K562 (cell line): ENCODE results near the gene MLLT3. TPM values are rescaled to one million over a fixed set of nuclear protein-coding genes. Genes with fewer than 3 reads are reported as not detected.

Source experiments
- AFF4 ChIP-seq: sonication (generic); formaldehyde crosslinking; IDR thresholded peaks from 2 replicates; pipeline ENCODE4 v1.8.0; 2023; ENCODE audit warnings: mild to moderate bottlenecking, missing genetic modification reagents
- HES1 ChIP-seq: fragments of 450-650 bp; IDR thresholded peaks from 2 replicates; pipeline ENCODE4 v1.6.1; 2016; ENCODE audit warnings: low read depth, mild to moderate bottlenecking, moderate library complexity
- NRF1 ChIP-seq, 2 experiments: fragments of 450-650 bp; IDR thresholded peaks in 1 of 2; conservative IDR thresholded peaks in 1 of 2; 2 replicates each; pipeline ENCODE4 v1.6.1; 2014; ENCODE audit warnings: mild to moderate bottlenecking in 2 of 2
- SOX6 ChIP-seq: fragments of 450-650 bp; IDR thresholded peaks from 2 replicates; pipeline ENCODE4 v1.6.1; 2014; ENCODE audit warnings: mild to moderate bottlenecking
- TEAD1 ChIP-seq, 2 experiments: fragments of 450-650 bp in 1 of 2; sonication (generic) in 1 of 2; formaldehyde crosslinking; IDR thresholded peaks; 2 replicates each; pipeline versions ENCODE4 v1.4.0 to v1.8.0; 2020 to 2022; ENCODE audit warnings: mild to moderate bottlenecking in 2 of 2, missing genetic modification reagents in 1 of 2
- ZNF592 ChIP-seq: fragments of 450-650 bp; IDR thresholded peaks from 2 replicates; pipeline ENCODE4 v1.6.1; 2017; ENCODE audit warnings: antibody characterized with exemption, mild to moderate bottlenecking
- ZNF785 ChIP-seq: fragments of 250-450 bp; sonication (Bioruptor Pico); IDR thresholded peaks from 2 replicates; pipeline ENCODE4 v1.4.0; 2020; ENCODE audit warnings: mild to moderate bottlenecking
- polyA plus RNA-seq, 8 experiments: library from polyadenylated mRNA; depleted of rRNA in 4 of 8; stranded (reverse) in 5 of 8; unstranded in 3 of 8; fragments of >200 nt; fragmentation: Nextera tagmentation in 2 of 8; fragmentation: Illumina TruSeq in 1 of 8; extraction: Ambion mirVana in 2 of 8; extraction: Trizol in 1 of 8; gene quantifications; 2 replicates each; pipeline versions ENCODE4 v1.2.1 to v1.2.3, GENCODE V29; 2011 to 2014; ENCODE audit warnings: inconsistent platforms in 1 of 8, missing spikeins in 1 of 8
- total RNA-seq, 7 experiments: library from RNA; depleted of rRNA in 6 of 7; stranded (reverse); fragments of >200 nt in 6 of 7; fragmentation: Illumina TruSeq in 2 of 7; extraction: Trizol in 2 of 7; gene quantifications; 2 replicates each; pipeline versions ENCODE4 v1.2.1 to v1.2.3, GENCODE V29; 2011 to 2021; ENCODE audit warnings: low replicate concordance in 1 of 7

Gene MLLT3
- total and polyA plus RNA-seq, 9 of the 15 experiments (the other 6 are each of a cell fraction or from before 2014, with no cell fraction given) = 0.07 to 0.42 (median 0.22) TPM; not detected in 4

- TF ChIP-seq ZNF592 = no peak
- no peak for TF ChIP-seq TEAD1 (CRISPR knock-in tag; IDR thresholded peaks at IDR 0.05)
- no peak for TF ChIP-seq SOX6
- TF ChIP-seq NRF1 (conservative IDR thresholded peaks at IDR 0.05 in 1 of 2, IDR thresholded peaks at IDR 0.05 in 1 of 2) = no peak
- no peak for TF ChIP-seq ZNF785 (CRISPR knock-in tag)
- no peak for TF ChIP-seq HES1
- TF ChIP-seq AFF4 (CRISPR knock-in tag) = no peak
- TF ChIP-seq, all 486 proteins: peak for 0
Observed at GRCh38 chr9:20506099-20506900, 116.0 kb downstream of the MLLT3 start (continued).
